ENCODE data around the gene PLCH1. TPM values are rescaled to one million over a fixed set of nuclear protein-coding genes. Genes with fewer than 3 reads are reported as not detected.

The PLCH1 gene
- total and polyA plus RNA-seq, 2 of the 13 experiments (the other 11 are each of a cell fraction or from before 2014, with no cell fraction given), result 2.0 to 3.0 TPM

DNA sequence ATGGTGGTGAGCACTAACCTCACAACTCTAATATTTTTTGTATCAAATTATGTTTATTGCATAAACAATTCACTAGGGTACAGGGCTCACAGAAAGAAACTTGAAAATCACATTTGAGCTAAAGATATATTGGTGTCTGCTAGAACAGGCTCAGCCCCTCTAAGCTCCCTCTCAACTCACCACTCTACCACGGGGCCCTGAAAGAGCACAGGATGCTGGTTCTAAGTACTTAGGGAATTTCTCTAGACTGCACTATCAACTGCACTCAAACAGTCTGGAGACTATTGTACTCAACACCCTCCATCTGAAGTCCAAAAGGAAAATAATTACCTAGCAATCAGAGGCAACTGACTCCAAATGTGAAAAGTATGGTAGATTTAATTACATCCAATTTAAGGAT is 352.7 kb downstream of the PLCH1 start:
- WGBS (ENCODE audit: low lambda C conversion rate), result 0% methylated on average over 1 of the region's 1 CpG
- Histone ChIP-seq H3K9ac (ENCODE audit: insufficient read depth, low read depth, low read length) (no peak overlapping the region), H3K4me2 (ENCODE audit: low read depth, low read length) (no peak overlapping the region), H3K36me3 (replicated peaks in 1 of 2; ENCODE audit: control insufficient read depth in 1 of 2, insufficient read depth in 2 of 2, low read length in 2 of 2) (no peaks in the 10 kb centered on the region), H3K27ac (ENCODE audit: extremely low read length, insufficient read depth, low read length) (no peak overlapping the region), H3K79me2 (ENCODE audit: insufficient read depth, low read length) (no peaks in the 10 kb centered on the region), H3K9me3 (ENCODE audit: low read length) (no peaks in the 10 kb centered on the region), H3K4me1 (ENCODE audit: insufficient read depth, low read length) (no peaks in the 10 kb centered on the region), H4K20me1 (ENCODE audit: insufficient read depth, low read length) (no peaks in the 10 kb centered on the region), H3K27me3 (ENCODE audit: control insufficient read depth in 1 of 2, insufficient read depth in 2 of 2, low read length in 2 of 2) (peaks cover 0 to 5% of the 10 kb centered on the region in 2 experiments; a peak in 1 of 5 replicates), H3K4me3 (replicated peaks in 1 of 3; ENCODE audit: insufficient read depth in 1 of 3, low read depth in 2 of 3, low read length in 3 of 3) (no peak overlapping the region), H2AFZ (ENCODE audit: low read length) (no peak overlapping the region)
- intact Hi-C loops (cut with micrococcal nuclease; ENCODE audit: unreplicated experiment), result no loop called here
- BruUV-seq (replicated peaks), result no TSS peak
- DNase-seq (ENCODE audit: low spot score) (no peak), FAIRE-seq (no peak), ATAC-seq (no peak)
- ChIA-PET POLR2A (no interaction called here), CTCF (ENCODE audit: low intra/inter-chr PET ratio, low total read pairs) (no interaction called here)
- TF ChIP-seq ONECUT2 (CRISPR knock-in tag; IDR thresholded peaks at IDR 0.05), result no peak
- no peak for TF ChIP-seq ZNF557 (CRISPR knock-in tag; IDR thresholded peaks at IDR 0.05)
- TF ChIP-seq YEATS4 (CRISPR knock-in tag; IDR thresholded peaks at IDR 0.05; ENCODE audit: borderline replicate concordance), result no peak
- no peak for TF ChIP-seq ZNF562 (CRISPR knock-in tag; IDR thresholded peaks at IDR 0.05; ENCODE audit: borderline replicate concordance)
- TF ChIP-seq KLF6 (CRISPR knock-in tag; IDR thresholded peaks at IDR 0.05), result no peak
- TF ChIP-seq, protein P1, sequence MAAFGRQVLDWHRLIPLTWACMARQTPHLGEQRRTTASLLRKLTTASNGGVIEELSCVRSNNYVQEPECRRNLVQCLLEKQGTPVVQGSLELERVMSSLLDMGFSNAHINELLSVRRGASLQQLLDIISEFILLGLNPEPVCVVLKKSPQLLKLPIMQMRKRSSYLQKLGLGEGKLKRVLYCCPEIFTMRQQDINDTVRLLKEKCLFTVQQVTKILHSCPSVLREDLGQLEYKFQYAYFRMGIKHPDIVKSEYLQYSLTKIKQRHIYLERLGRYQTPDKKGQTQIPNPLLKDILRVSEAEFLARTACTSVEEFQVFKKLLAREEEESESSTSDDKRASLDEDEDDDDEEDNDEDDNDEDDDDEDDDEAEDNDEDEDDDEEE (CRISPR knock-in tag; IDR thresholded peaks at IDR 0.05), result no peak
- TF ChIP-seq, protein P2, sequence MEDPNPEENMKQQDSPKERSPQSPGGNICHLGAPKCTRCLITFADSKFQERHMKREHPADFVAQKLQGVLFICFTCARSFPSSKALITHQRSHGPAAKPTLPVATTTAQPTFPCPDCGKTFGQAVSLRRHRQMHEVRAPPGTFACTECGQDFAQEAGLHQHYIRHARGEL (CRISPR knock-in tag; IDR thresholded peaks at IDR 0.05), result no peak
- TF ChIP-seq TCF7L2 (IDR thresholded peaks at IDR 0.05; ENCODE audit: low read depth, low read length), result no peak
- no peak for TF ChIP-seq ZNF136 (CRISPR knock-in tag; IDR thresholded peaks at IDR 0.05; ENCODE audit: low read depth)
- no peak for TF ChIP-seq ZNF7 (CRISPR knock-in tag; IDR thresholded peaks at IDR 0.05)
- no peak for TF ChIP-seq WIZ (CRISPR knock-in tag; IDR thresholded peaks at IDR 0.05)
- in situ Hi-C loops (cut with HindIII; ENCODE audit: extremely low pct_ligation_motif_present, low pct_unique_long_range_greater_than_20kb), result no loop called here

Measured in HepG2 (cell line).